Colonic mucosa (tissue), 4 donors: Measurements from ENCODE around the gene PLCG2. TPM values are rescaled to one million over a fixed set of nuclear protein-coding genes. Genes with fewer than 3 reads are reported as not detected.

Source experiments
- DNase-seq: peaks from one replicate; pipeline ENCODE4 v3.0.0-alpha.2; 2020
- H3K27ac ChIP-seq: fragments of 200-600 bp; one replicate; pipeline ENCODE4 v1.8.0; 2021
- H3K27me3 ChIP-seq: fragments of 200-600 bp; one replicate; pipeline ENCODE4 v1.8.0; 2021
- H3K36me3 ChIP-seq: fragments of 200-600 bp; one replicate; pipeline ENCODE4 v1.8.0; 2021
- H3K4me1 ChIP-seq: fragments of 200-600 bp; one replicate; pipeline ENCODE4 v1.8.0; 2021; ENCODE audit warnings: mild to moderate bottlenecking
- H3K4me3 ChIP-seq: fragments of 200-600 bp; one replicate; pipeline ENCODE4 v1.8.0; 2021
- H3K9ac ChIP-seq, 2 donors: one replicate each; pipeline ENCODE4 v1.7.0; 2013; ENCODE audit warnings: control low read depth in 2 of 2, low read depth in 2 of 2, low read length in 2 of 2
- H3K9me3 ChIP-seq: fragments of 200-600 bp; one replicate; pipeline ENCODE4 v1.8.0; 2021
- intact Hi-C: fragments of 100-400 bp; cut with DNase I; formaldehyde crosslinking; loops from one replicate; pipeline ENCODE4 v1.14.1; 2022
- total RNA-seq, 2 donors: library from RNA; stranded (reverse); fragmentation: NEBNext Ultra II Directional in 1 of 2; extraction: Animal tissue kit (Norgen Biotek cat#: 25700) in 1 of 2; gene quantifications; one replicate each; pipeline ENCODE4 v1.2.1, GENCODE V29; 2021
- TF ChIP-seq, protein P1 (sequence below): fragments of 200-600 bp; IDR thresholded peaks from one replicate; pipeline ENCODE4 v1.8.0; 2022; ENCODE audit warnings: antibody characterized with exemption, mild to moderate bottlenecking
- donor health status: healthy.
- donor health status: DM: no; HTN: no; CAD: no.
- donor health status: DM: no; HTN: no; CAD: no.

Gene PLCG2
- total RNA-seq, 2 donors from 2014 or later = 9.1 to 9.6 TPM

DNA sequence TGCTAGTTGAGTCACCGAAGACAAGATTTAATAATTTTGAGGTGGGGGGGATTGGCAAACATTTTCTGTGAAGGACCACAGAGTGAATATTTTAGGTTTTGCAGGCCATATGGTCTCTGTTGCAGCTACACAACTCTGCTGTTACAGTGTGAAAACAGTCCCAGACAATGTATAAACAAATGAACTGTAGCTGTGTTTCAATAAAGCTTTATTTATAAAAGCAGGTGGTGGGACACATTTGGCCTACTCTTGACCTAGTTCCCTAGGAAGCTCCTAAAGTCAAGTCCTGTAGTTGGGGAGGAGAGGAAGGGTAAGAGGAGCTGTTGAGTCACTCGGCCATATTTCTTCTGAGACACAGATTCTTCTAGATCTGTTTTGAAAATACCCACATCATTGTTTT, 139.8 kb downstream of the PLCG2 start:
- Histone ChIP-seq H3K36me3 (no peaks in the 10 kb centered on the region), H3K27ac (no peak overlapping the region), H3K4me3 (no peak overlapping the region), H3K4me1 (no peaks in the 10 kb centered on the region), H3K9ac (no peak overlapping the region), H3K9me3 (no peaks in the 10 kb centered on the region), H3K27me3 (no peaks in the 10 kb centered on the region)
- TF ChIP-seq, protein P1, sequence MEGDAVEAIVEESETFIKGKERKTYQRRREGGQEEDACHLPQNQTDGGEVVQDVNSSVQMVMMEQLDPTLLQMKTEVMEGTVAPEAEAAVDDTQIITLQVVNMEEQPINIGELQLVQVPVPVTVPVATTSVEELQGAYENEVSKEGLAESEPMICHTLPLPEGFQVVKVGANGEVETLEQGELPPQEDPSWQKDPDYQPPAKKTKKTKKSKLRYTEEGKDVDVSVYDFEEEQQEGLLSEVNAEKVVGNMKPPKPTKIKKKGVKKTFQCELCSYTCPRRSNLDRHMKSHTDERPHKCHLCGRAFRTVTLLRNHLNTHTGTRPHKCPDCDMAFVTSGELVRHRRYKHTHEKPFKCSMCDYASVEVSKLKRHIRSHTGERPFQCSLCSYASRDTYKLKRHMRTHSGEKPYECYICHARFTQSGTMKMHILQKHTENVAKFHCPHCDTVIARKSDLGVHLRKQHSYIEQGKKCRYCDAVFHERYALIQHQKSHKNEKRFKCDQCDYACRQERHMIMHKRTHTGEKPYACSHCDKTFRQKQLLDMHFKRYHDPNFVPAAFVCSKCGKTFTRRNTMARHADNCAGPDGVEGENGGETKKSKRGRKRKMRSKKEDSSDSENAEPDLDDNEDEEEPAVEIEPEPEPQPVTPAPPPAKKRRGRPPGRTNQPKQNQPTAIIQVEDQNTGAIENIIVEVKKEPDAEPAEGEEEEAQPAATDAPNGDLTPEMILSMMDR = no peak
- intact Hi-C loops = no loop called here
- no peak for DNase-seq

DNA sequence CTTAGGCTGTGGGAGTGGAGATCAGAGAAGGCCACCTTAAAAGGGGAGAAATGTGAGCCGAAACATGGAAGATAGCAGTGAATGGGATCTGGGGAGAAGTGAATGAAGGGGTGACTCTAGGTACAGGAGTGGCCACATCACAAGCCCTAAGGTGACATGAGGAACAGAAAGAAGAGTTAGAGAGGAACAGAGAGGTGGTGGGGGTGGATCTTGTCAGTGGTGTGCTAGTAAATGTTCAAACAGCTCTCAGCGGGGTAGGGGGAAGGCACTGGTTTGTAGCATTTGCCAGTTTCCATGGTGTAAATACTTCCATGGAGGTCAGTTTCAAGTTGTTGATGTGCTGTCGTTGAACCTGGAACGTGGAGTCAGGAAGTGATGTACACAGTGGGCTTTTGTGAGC, 141.4 kb downstream of the PLCG2 start:
- DNase-seq = no peak
- TF ChIP-seq, protein P1 = no peak
- Histone ChIP-seq H3K9me3 (no peaks in the 10 kb centered on the region), H3K36me3 (no peaks in the 10 kb centered on the region), H3K4me3 (no peak overlapping the region), H3K27me3 (no peaks in the 10 kb centered on the region), H3K4me1 (no peaks in the 10 kb centered on the region), H3K9ac (no peak overlapping the region), H3K27ac (no peak overlapping the region)
- intact Hi-C loops = no loop called here

GRCh38 chr16:81921085-81921814, 142.2 kb downstream of the PLCG2 start:
- Histone ChIP-seq H3K9me3 (no peaks in the 10 kb centered on the region), H3K27me3 (no peaks in the 10 kb centered on the region), H3K36me3 (no peaks in the 10 kb centered on the region), H3K27ac (no peak overlapping the region), H3K9ac (no peak overlapping the region), H3K4me3 (no peak overlapping the region), H3K4me1 (no peaks in the 10 kb centered on the region)
- intact Hi-C loops = no loop called here
- TF ChIP-seq, protein P1 = no peak
- no peak for DNase-seq

- Histone ChIP-seq H3K27me3 (no peaks in the 10 kb centered on the region), H3K4me1 (no peaks in the 10 kb centered on the region), H3K9ac (no peak overlapping the region), H3K27ac (no peak overlapping the region), H3K36me3 (no peaks in the 10 kb centered on the region), H3K9me3 (no peaks in the 10 kb centered on the region), H3K4me3 (no peak overlapping the region)
- intact Hi-C loops = no loop called here
- TF ChIP-seq, protein P1 = no peak
- no peak for DNase-seq
These were observed 142.9 kb downstream of the PLCG2 start for GRCh38 chr16:81921843-81922584.

DNA sequence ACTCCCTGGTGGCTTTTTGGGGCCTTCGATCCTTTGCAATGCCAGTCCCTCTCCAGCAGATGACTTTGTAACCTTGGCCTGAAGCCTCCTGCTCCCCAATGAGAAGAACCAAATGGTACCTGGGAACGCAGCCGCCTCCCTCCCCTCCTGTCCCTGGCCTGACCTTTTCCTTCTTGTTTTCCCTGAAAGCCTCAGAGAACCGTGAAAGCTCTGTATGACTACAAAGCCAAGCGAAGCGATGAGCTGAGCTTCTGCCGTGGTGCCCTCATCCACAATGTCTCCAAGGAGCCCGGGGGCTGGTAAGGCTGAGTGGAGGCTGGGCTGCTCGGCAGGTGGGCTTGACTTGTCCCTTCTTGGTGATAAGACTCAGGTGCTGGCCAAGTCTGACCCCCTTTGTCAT, 144.2 kb downstream of the PLCG2 start:
- no peaks in the 10 kb centered on the region for H3K27me3 ChIP-seq
- no peak overlapping the region for H3K9ac ChIP-seq
- no peaks in the 10 kb centered on the region for H3K4me1 ChIP-seq
- intact Hi-C loops = no loop called here
- no peaks in the 10 kb centered on the region for H3K36me3 ChIP-seq
- no peak overlapping the region for H3K4me3 ChIP-seq
- no peak for DNase-seq
- H3K9me3 ChIP-seq = no peaks in the 10 kb centered on the region
- H3K27ac ChIP-seq = no peak overlapping the region
- TF ChIP-seq, protein P1 = no peak
